H1 (cell line): ENCODE measurements around the gene P2RX7. TPM values are rescaled to one million over a fixed set of nuclear protein-coding genes. Genes with fewer than 3 reads are reported as not detected.

Experiments used
- CTCF ChIA-PET: fragments of 300-600 bp; sonication (Branson Sonifier 250); formaldehyde crosslinking; loops from one replicate; lab custom pipeline; 2021; ENCODE audit not compliant: partially characterized antibody; lab: Charles Lee
- POLR2A ChIA-PET: fragments of 300-600 bp; sonication (Branson Sonifier 250); formaldehyde crosslinking; loops from one replicate; lab custom pipeline; 2021; ENCODE audit warnings: inconsistent platforms; ENCODE audit not compliant: partially characterized antibody; lab: Charles Lee
- DNase-seq, 2 experiments: peaks; one replicate each; pipeline versions ENCODE4 v3.0.0 to v3.0.0-alpha.2; 2010 to 2022; ENCODE audit warnings: low spot score in 2 of 2, low read depth in 1 of 2, mixed read lengths in 1 of 2
- FAIRE-seq: peaks from 2 replicates; lab custom pipeline; 2011; peaks lifted over from hg19 to GRCh38; lab: Jason Lieb, UNC
- H2AFZ ChIP-seq: 2 replicates; pipeline ENCODE4 v1.8.1; 2012; ENCODE audit warnings: low read length, inconsistent platforms
- H2AK5ac ChIP-seq: 2 replicates; pipeline ENCODE4 v1.6.1; 2013; ENCODE audit warnings: low read depth, low read length
- H2BK120ac ChIP-seq: replicated peaks from 2 replicates; pipeline ENCODE3; 2013; ENCODE audit warnings: low read depth, low read length, inconsistent platforms
- H2BK12ac ChIP-seq: 2 replicates; pipeline ENCODE4 v1.6.1; 2013; ENCODE audit warnings: low read depth, low read length
- H2BK15ac ChIP-seq: 2 replicates; pipeline ENCODE4 v1.6.1; 2013; ENCODE audit warnings: low read length
- H2BK20ac ChIP-seq: 2 replicates; pipeline ENCODE4 v1.6.1; 2013; ENCODE audit warnings: low read length
- H2BK5ac ChIP-seq: 2 replicates; pipeline ENCODE4 v1.6.1; 2013; ENCODE audit warnings: low read depth, low read length
- H3K14ac ChIP-seq: 2 replicates; pipeline ENCODE4 v1.6.1; 2013; ENCODE audit warnings: inconsistent platforms; ENCODE audit not compliant: insufficient read length
- H3K18ac ChIP-seq: 2 replicates; pipeline ENCODE4 v1.6.1; 2013; ENCODE audit warnings: low read length; ENCODE audit errors: extremely low read depth
- H3K23ac ChIP-seq: 2 replicates; pipeline ENCODE4 v1.6.1; 2013; ENCODE audit warnings: inconsistent platforms; ENCODE audit not compliant: insufficient read length
- H3K23me2 ChIP-seq: 2 replicates; pipeline ENCODE4 v1.6.1; 2013; ENCODE audit warnings: low read depth, low read length
- H3K27ac ChIP-seq: 2 replicates; pipeline ENCODE4 v1.6.1; 2011; ENCODE audit warnings: low read depth, low read length, inconsistent platforms
- H3K27me3 ChIP-seq, 4 experiments: replicated peaks in 1 of 4; 1 replicate in 1 of 4; 2 replicates in 3 of 4; pipeline versions ENCODE4 v1.6.1 to v1.8.1; 2011 to 2013; ENCODE audit warnings: low read length in 3 of 4, mild to moderate bottlenecking in 3 of 4, inconsistent platforms in 2 of 4, mixed read lengths in 2 of 4, moderate library complexity in 1 of 4; ENCODE audit not compliant: control insufficient read depth in 3 of 4, insufficient read depth in 3 of 4; ENCODE audit errors: extremely low read depth in 1 of 4
- H3K36me3 ChIP-seq, 4 experiments: 2 replicates each; pipeline versions ENCODE4 v1.6.1 to v1.8.1; 2011 to 2013; ENCODE audit warnings: mild to moderate bottlenecking in 4 of 4, low read length in 3 of 4, moderate library complexity in 2 of 4, control low read depth in 1 of 4, inconsistent platforms in 1 of 4; ENCODE audit not compliant: insufficient read depth in 4 of 4, control insufficient read depth in 2 of 4
- H3K4ac ChIP-seq: replicated peaks from 2 replicates; pipeline ENCODE3; 2013; ENCODE audit warnings: low read length, low read depth, mixed read lengths, inconsistent platforms; ENCODE audit not compliant: insufficient read length
- H3K4me1 ChIP-seq, 4 experiments: replicated peaks in 1 of 4; 1 replicate in 1 of 4; 2 replicates in 3 of 4; pipeline versions ENCODE4 v1.6.1 to v1.8.1; 2011 to 2013; ENCODE audit warnings: low read length in 3 of 4, inconsistent platforms in 2 of 4, mixed read lengths in 1 of 4; ENCODE audit not compliant: insufficient read depth in 4 of 4, control insufficient read depth in 3 of 4
- H3K4me2 ChIP-seq, 2 experiments: 2 replicates each; pipeline versions ENCODE4 v1.6.1 to v1.8.1; 2011 to 2013; ENCODE audit warnings: low read depth in 2 of 2, low read length in 2 of 2, control low read depth in 1 of 2, inconsistent platforms in 1 of 2, mild to moderate bottlenecking in 1 of 2; ENCODE audit not compliant: insufficient read depth in 1 of 2
- H3K4me3 ChIP-seq, 4 experiments: fragments of 200-600, 300-600 bp in 1 of 4; sonication (generic), shearing (Covaris generic), sonication (Bioruptor Twin) in 1 of 4; 2 replicates each; pipeline versions ENCODE4 v1.5.1 to v1.8.1; 2011 to 2016; ENCODE audit warnings: low read length in 4 of 4, low read depth in 3 of 4, control low read depth in 2 of 4, inconsistent platforms in 2 of 4, mild to moderate bottlenecking in 2 of 4, mixed read lengths in 1 of 4, moderate library complexity in 1 of 4; ENCODE audit not compliant: insufficient read depth in 2 of 4; ENCODE audit errors: extremely low read depth in 1 of 4
- H3K56ac ChIP-seq: replicated peaks from 2 replicates; pipeline ENCODE3; 2013; ENCODE audit warnings: low read depth, mild to moderate bottlenecking, mixed read lengths, low read length, inconsistent platforms; ENCODE audit not compliant: insufficient read length
- H3K79me1 ChIP-seq: 2 replicates; pipeline ENCODE4 v1.6.1; 2013; ENCODE audit warnings: low read depth, low read length, control low read depth
- H3K79me2 ChIP-seq, 2 experiments: 2 replicates each; pipeline versions ENCODE4 v1.6.1 to v1.8.1; 2012 to 2013; ENCODE audit warnings: low read length in 2 of 2, mild to moderate bottlenecking in 2 of 2, inconsistent platforms in 1 of 2; ENCODE audit not compliant: insufficient read depth in 2 of 2, control insufficient read depth in 1 of 2
- H3K9ac ChIP-seq, 4 experiments: replicated peaks in 1 of 4; 1 replicate in 1 of 4; 2 replicates in 3 of 4; pipeline versions ENCODE4 v1.6.1 to v1.8.1; 2011 to 2013; ENCODE audit warnings: low read depth in 3 of 4, low read length in 3 of 4, control low read depth in 2 of 4, mild to moderate bottlenecking in 2 of 4, moderate library complexity in 2 of 4, inconsistent platforms in 1 of 4; ENCODE audit errors: extremely low read depth in 1 of 4
- H3K9me3 ChIP-seq, 2 experiments: 2 replicates each; pipeline versions ENCODE4 v1.6.1 to v1.8.1; 2012 to 2013; ENCODE audit warnings: mild to moderate bottlenecking in 2 of 2, moderate library complexity in 2 of 2, control low read depth in 1 of 2, inconsistent platforms in 1 of 2, low read depth in 1 of 2, low read length in 1 of 2, mixed read lengths in 1 of 2; ENCODE audit not compliant: insufficient read depth in 2 of 2
- H4K20me1 ChIP-seq, 2 experiments: replicated peaks in 1 of 2; 2 replicates each; pipeline versions ENCODE3 to v1.8.1; 2011 to 2013; ENCODE audit warnings: inconsistent platforms in 2 of 2, low read length in 2 of 2, mild to moderate bottlenecking in 1 of 2; ENCODE audit not compliant: insufficient read depth in 2 of 2, control insufficient read depth in 1 of 2
- H4K5ac ChIP-seq: 2 replicates; pipeline ENCODE4 v1.6.1; 2013; ENCODE audit warnings: low read length, low read depth, mixed read lengths, inconsistent platforms; ENCODE audit not compliant: insufficient read length
- H4K8ac ChIP-seq: 2 replicates; pipeline ENCODE4 v1.8.0; 2013; ENCODE audit warnings: mild to moderate bottlenecking, moderate library complexity, low read length, inconsistent platforms; ENCODE audit not compliant: insufficient read depth; ENCODE audit errors: extremely low read depth
- H4K91ac ChIP-seq: replicated peaks from 2 replicates; pipeline ENCODE3; 2013; ENCODE audit warnings: low read length, mixed read lengths, inconsistent platforms; ENCODE audit not compliant: insufficient read length
- GTF2F1 ChIP-seq: IDR thresholded peaks from 2 replicates; pipeline ENCODE4 v1.6.1; 2012; ENCODE audit warnings: low read depth, low read length, improper control_type of control experiment, borderline replicate concordance
- SIRT6 ChIP-seq: IDR thresholded peaks from one replicate; pipeline ENCODE4 v1.7.1; 2012; ENCODE audit warnings: low read length, inconsistent platforms
- WGBS, 2 experiments: shearing (Covaris generic) in 1 of 2; methylation state at CpG; one replicate each; pipeline versions ENCODE4 v1.1.6 to v1.1.7; 2013 to 2015; ENCODE audit warnings: low lambda C conversion rate in 2 of 2, mixed read lengths in 2 of 2, inconsistent platforms in 1 of 2, low coverage in 1 of 2, missing lambda C conversion rate in 1 of 2; ENCODE audit not compliant: insufficient replicate concordance in 2 of 2, insufficient coverage in 1 of 2, insufficient read length in 1 of 2; ENCODE audit errors: extremely low coverage in 1 of 2, missing lambda C conversion rate in 1 of 2; 5-methylcytosine and 5-hydroxymethylcytosine counted together
- polyA plus RNA-seq, 7 experiments: library from polyadenylated mRNA; depleted of rRNA in 3 of 7; stranded (reverse) in 5 of 7; unstranded in 2 of 7; fragments of >200 nt in 5 of 7; fragments of 200-250 nt in 2 of 7; gene quantifications; 1 replicate in 5 of 7; 2 replicates in 1 of 7; 4 replicates in 1 of 7; pipeline versions ENCODE4 v1.2.1 to v1.2.3, GENCODE V29; 2011 to 2013; ENCODE audit warnings: missing spikeins in 2 of 7, mixed read lengths in 2 of 7
- total RNA-seq: library from RNA; stranded (reverse); fragmentation: NEBNext Ultra II Directional; extraction: Animal tissue kit (Norgen Biotek cat#: 25700); gene quantifications from 2 replicates; pipeline ENCODE4 v1.2.1, GENCODE V29; 2021

P2RX7 gene
- total and polyA plus RNA-seq, 2 of the 8 experiments (the other 6 are each of a cell fraction or from before 2014, with no cell fraction given) = 0.38 to 0.56 TPM

DNA sequence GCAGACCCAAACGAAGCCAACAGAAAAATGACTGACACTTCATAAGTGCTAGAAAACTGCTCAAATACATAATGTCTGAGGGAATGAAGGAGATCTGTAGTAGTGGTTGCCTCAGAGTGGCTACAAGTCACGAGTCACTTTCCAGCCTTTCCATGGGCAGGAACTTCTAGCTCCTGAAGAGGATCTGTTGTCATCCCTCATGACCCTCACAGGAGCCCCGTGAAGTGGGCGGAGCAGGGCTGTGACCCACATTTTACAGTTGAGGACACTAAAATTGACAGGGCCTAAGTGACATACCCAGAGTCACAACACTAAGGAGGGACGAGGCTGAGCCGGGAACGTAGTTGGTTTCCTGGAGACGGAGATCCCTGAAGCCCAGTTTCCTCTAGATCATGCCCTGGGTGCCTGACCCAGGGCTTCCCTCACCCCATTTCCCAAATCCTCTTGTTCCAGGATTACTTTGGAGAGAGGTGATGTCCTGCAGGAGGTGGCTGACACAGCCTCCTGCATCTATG is 45.8 kb upstream of the P2RX7 start:
- no peak for FAIRE-seq
- ChIA-PET POLR2A (interaction anchor here (0.9 kb wide), 1 partner anchor 14 kb away, joined by 3 read pairs; no protein-coding TSS in a partner anchor), CTCF (interaction anchor here (0.9 to 3.3 kb wide), 4 partner anchors 9 to 357 kb away, joined by 4 to 20 read pairs (median 5); no protein-coding TSS in a partner anchor)

More for the DNA sequence above, 45.8 kb upstream of the P2RX7 start:
- H3K4ac ChIP-seq = no peak overlapping the region
- no peaks in the 10 kb centered on the region for H3K79me2 ChIP-seq
- H3K36me3 ChIP-seq = no peaks in the 10 kb centered on the region
- no peak overlapping the region for H2AFZ ChIP-seq
- H3K56ac ChIP-seq = no peak overlapping the region
- H4K91ac ChIP-seq = no peak overlapping the region
- H2BK5ac ChIP-seq = no peak overlapping the region
- H3K23me2 ChIP-seq = no peaks in the 10 kb centered on the region
- no peak overlapping the region for H3K23ac ChIP-seq
- no peak overlapping the region for H2BK12ac ChIP-seq
- H3K9me3 ChIP-seq = no peaks in the 10 kb centered on the region; a peak in 1 of 4 replicates
- no peak overlapping the region for H3K9ac ChIP-seq
- H3K4me3 ChIP-seq = no peak overlapping the region
- H4K8ac ChIP-seq = no peak overlapping the region
- H2AK5ac ChIP-seq = no peak overlapping the region
- peaks cover 0 to 4% (median 0%) of the 10 kb centered on the region in 4 experiments; a peak in 1 of 7 replicates for H3K4me1 ChIP-seq
- no peak for TF ChIP-seq GTF2F1
- no peak for TF ChIP-seq SIRT6
- H2BK20ac ChIP-seq = no peak overlapping the region
- no peak overlapping the region for H3K18ac ChIP-seq
- WGBS, 2 experiments = 92% methylated on average over 8 of the region's 8 CpGs; no CpG with 5 or more reads in 1 of the 2 experiments
- no peak overlapping the region for H3K27ac ChIP-seq
- peaks cover 0 to 1% (median 0%) of the 10 kb centered on the region in 4 experiments; a peak in 1 of 7 replicates for H3K27me3 ChIP-seq
- H3K14ac ChIP-seq = no peak overlapping the region
- H4K5ac ChIP-seq = no peak overlapping the region
- no peaks in the 10 kb centered on the region for H4K20me1 ChIP-seq
- no peak overlapping the region for H2BK120ac ChIP-seq
- H3K4me2 ChIP-seq = no peak overlapping the region
- H3K79me1 ChIP-seq = no peaks in the 10 kb centered on the region
- no peak overlapping the region for H2BK15ac ChIP-seq
- DNase-seq = no peak
